SK-N-MC (cell line): ENCODE measurements around the gene ALMS1.

Source experiments
- DNase-seq: peaks from one replicate; pipeline ENCODE4 v3.0.0-alpha.2; 2011; ENCODE audit warnings: low read depth, low spot score
- H3K27ac ChIP-seq: fragments of 200-600 bp; sonication (generic); 2 replicates; pipeline ENCODE4 v1.5.1; 2016; ENCODE audit warnings: mixed run types
- H3K36me3 ChIP-seq: fragments of 200-600 bp; sonication (generic); 2 replicates; pipeline ENCODE4 v1.6.1; 2017; ENCODE audit warnings: antibody characterized with exemption, low read length, mixed read lengths; ENCODE audit not compliant: insufficient read depth
- H3K4me3 ChIP-seq: fragments of 200-600 bp; sonication (generic); 2 replicates; pipeline ENCODE4 v1.5.1; 2016
- H3K9ac ChIP-seq: fragments of 200-600 bp; sonication (generic); 2 replicates; pipeline ENCODE4 v1.8.0; 2017; ENCODE audit warnings: mixed run types, mixed read lengths; ENCODE audit not compliant: insufficient read length
- H3K9me3 ChIP-seq: fragments of 200-600 bp; sonication (generic); 2 replicates; pipeline ENCODE4 v1.6.1; 2017; ENCODE audit warnings: low read depth, mild to moderate bottlenecking, antibody characterized with exemption, low read length, moderate library complexity, mixed read lengths
- EZH2 ChIP-seq: fragments of 200-600 bp; sonication (generic); IDR thresholded peaks from one replicate; pipeline ENCODE4 v1.6.1; 2017; ENCODE audit warnings: antibody characterized with exemption
- FOXP2 ChIP-seq: optimal IDR thresholded peaks from 2 replicates; pipeline ENCODE3; 2011; ENCODE audit warnings: mild to moderate bottlenecking, moderate library complexity; ENCODE audit not compliant: insufficient read depth; ENCODE audit errors: extremely low read length, control extremely low read depth
- POLR2AphosphoS5 ChIP-seq: IDR thresholded peaks from 2 replicates; pipeline ENCODE4 v1.6.1; 2012; ENCODE audit warnings: mild to moderate bottlenecking, low read depth, low read length, borderline replicate concordance

ALMS1 gene

GRCh38 chr2:73359915-73360697 is 25.5 kb upstream of the ALMS1 start:
- peaks cover 5% of the 10 kb centered on the region; the same call in 1 of the 2 replicates for H3K9me3 ChIP-seq
- H3K27ac ChIP-seq: peak overlapping the region; percentile 88
- H3K9ac ChIP-seq: peak overlapping the region; percentile 37
- DNase-seq: no peak
- 0 out of 2 replicates have a peak overlapping the region, but pooled peaks have one; percentile 26 for H3K4me3 ChIP-seq
- no peaks in the 10 kb centered on the region for H3K36me3 ChIP-seq
- TF ChIP-seq EZH2: no peak
- no peak for TF ChIP-seq POLR2AphosphoS5
- TF ChIP-seq FOXP2: no peak

- Histone ChIP-seq H3K27ac (no peak overlapping the region), H3K36me3 (no peaks in the 10 kb centered on the region), H3K9ac (no peak overlapping the region), H3K9me3 (no peaks in the 10 kb centered on the region), H3K4me3 (no peak overlapping the region)
- TF ChIP-seq FOXP2: no peak
- TF ChIP-seq EZH2: no peak
- no peak for TF ChIP-seq POLR2AphosphoS5
- no peak for DNase-seq
Observed at GRCh38 chr2:73366060-73366459, 19.6 kb upstream of the ALMS1 start.

GRCh38 chr2:73368781-73369180 is 16.9 kb upstream of the ALMS1 start:
- no peaks in the 10 kb centered on the region for H3K36me3 ChIP-seq
- no peak overlapping the region for H3K4me3 ChIP-seq
- no peak overlapping the region for H3K27ac ChIP-seq
- H3K9me3 ChIP-seq: no peaks in the 10 kb centered on the region
- no peak for DNase-seq
- no peak overlapping the region for H3K9ac ChIP-seq
- TF ChIP-seq FOXP2 (no peak), POLR2AphosphoS5 (no peak), EZH2 (no peak)

- TF ChIP-seq FOXP2: no peak
- TF ChIP-seq EZH2: no peak
- no peak for TF ChIP-seq POLR2AphosphoS5
- H3K9me3 ChIP-seq: no peaks in the 10 kb centered on the region
- DNase-seq: no peak
- no peak overlapping the region for H3K27ac ChIP-seq
- H3K4me3 ChIP-seq: no peak overlapping the region
- no peaks in the 10 kb centered on the region for H3K36me3 ChIP-seq
- no peak overlapping the region for H3K9ac ChIP-seq
Observed at GRCh38 chr2:73370348-73370747, 15.3 kb upstream of the ALMS1 start.

- no peak overlapping the region for H3K4me3 ChIP-seq
- no peak for TF ChIP-seq EZH2
- no peak for TF ChIP-seq POLR2AphosphoS5
- no peak for TF ChIP-seq FOXP2
- H3K9me3 ChIP-seq: no peaks in the 10 kb centered on the region
- H3K27ac ChIP-seq: no peak overlapping the region
- H3K36me3 ChIP-seq: no peaks in the 10 kb centered on the region
- H3K9ac ChIP-seq: no peak overlapping the region
- DNase-seq: no peak
Observed at GRCh38 chr2:73373344-73373743, 12.3 kb upstream of the ALMS1 start.

GRCh38 chr2:73374269-73374668 is 11.4 kb upstream of the ALMS1 start:
- no peaks in the 10 kb centered on the region for H3K36me3 ChIP-seq
- no peak overlapping the region for H3K4me3 ChIP-seq
- TF ChIP-seq EZH2 (no peak), POLR2AphosphoS5 (no peak), FOXP2 (no peak)
- no peaks in the 10 kb centered on the region for H3K9me3 ChIP-seq
- no peak overlapping the region for H3K9ac ChIP-seq
- no peak for DNase-seq
- H3K27ac ChIP-seq: no peak overlapping the region

- TF ChIP-seq FOXP2 (no peak), EZH2 (no peak), POLR2AphosphoS5 (no peak)
- Histone ChIP-seq H3K27ac (no peak overlapping the region), H3K9ac (no peak overlapping the region), H3K36me3 (no peaks in the 10 kb centered on the region), H3K9me3 (no peaks in the 10 kb centered on the region), H3K4me3 (no peak overlapping the region)
- no peak for DNase-seq
Observed at GRCh38 chr2:73376681-73377080, 9.0 kb upstream of the ALMS1 start.

- TF ChIP-seq EZH2 (no peak), FOXP2 (no peak), POLR2AphosphoS5 (no peak)
- no peak overlapping the region for H3K4me3 ChIP-seq
- no peak overlapping the region for H3K27ac ChIP-seq
- no peak overlapping the region for H3K9ac ChIP-seq
- H3K9me3 ChIP-seq: no peaks in the 10 kb centered on the region
- no peaks in the 10 kb centered on the region for H3K36me3 ChIP-seq
- DNase-seq: no peak
Observed at GRCh38 chr2:73383036-73383435, 2.6 kb upstream of the ALMS1 start.

- TF ChIP-seq FOXP2 (no peak), EZH2 (no peak), POLR2AphosphoS5 (no peak)
- H3K9ac ChIP-seq: peak overlapping the region; percentile 86
- H3K9me3 ChIP-seq: no peaks in the 10 kb centered on the region
- no peaks in the 10 kb centered on the region; the same call in 1 of the 2 replicates for H3K36me3 ChIP-seq
- no peak overlapping the region for H3K27ac ChIP-seq
- no peak for DNase-seq
- H3K4me3 ChIP-seq: peak overlapping the region; percentile 98
Observed at GRCh38 chr2:73385123-73385503, 523 bp upstream of the ALMS1 start.
